GM12873 (cell line): ENCODE data around the gene GULP1.

Experiments
- CTCF ChIP-seq: IDR thresholded peaks from 2 replicates; pipeline ENCODE4 v1.5.1; 2012; ENCODE audit warnings: low read depth, mild to moderate bottlenecking, moderate library complexity, low read length, control low read depth; ENCODE audit not compliant: insufficient read depth; ENCODE audit errors: missing control alignments

GULP1 gene

GRCh38 chr2:188383158-188383557 lies 91.5 kb downstream of the GULP1 start:
- TF ChIP-seq CTCF, result no peak

- TF ChIP-seq CTCF, result no peak
Observed at GRCh38 chr2:188385857-188386256, 94.2 kb downstream of the GULP1 start.

DNA sequence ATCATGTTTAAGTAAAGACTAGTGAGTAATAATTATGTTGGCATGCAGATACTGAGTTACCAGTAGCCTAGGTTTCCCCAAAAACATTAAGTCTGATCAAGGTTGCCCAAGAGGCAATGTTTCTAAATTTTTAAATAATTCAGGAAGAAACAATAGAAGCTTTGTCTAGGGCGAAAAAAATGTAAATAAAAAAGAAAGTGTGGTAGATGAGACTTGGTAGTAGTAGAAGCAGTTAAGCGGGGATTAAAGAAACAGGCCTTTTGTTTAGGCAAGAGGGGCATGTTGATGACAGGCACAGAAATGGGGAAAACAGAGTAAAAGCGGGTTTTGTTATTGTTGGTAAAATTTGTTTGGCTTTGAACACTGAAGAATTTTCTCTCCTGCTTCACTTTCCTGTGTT lies 97.2 kb downstream of the GULP1 start:
- no peak for TF ChIP-seq CTCF

GRCh38 chr2:188391354-188391753 lies 99.7 kb downstream of the GULP1 start:
- TF ChIP-seq CTCF, result no peak

DNA sequence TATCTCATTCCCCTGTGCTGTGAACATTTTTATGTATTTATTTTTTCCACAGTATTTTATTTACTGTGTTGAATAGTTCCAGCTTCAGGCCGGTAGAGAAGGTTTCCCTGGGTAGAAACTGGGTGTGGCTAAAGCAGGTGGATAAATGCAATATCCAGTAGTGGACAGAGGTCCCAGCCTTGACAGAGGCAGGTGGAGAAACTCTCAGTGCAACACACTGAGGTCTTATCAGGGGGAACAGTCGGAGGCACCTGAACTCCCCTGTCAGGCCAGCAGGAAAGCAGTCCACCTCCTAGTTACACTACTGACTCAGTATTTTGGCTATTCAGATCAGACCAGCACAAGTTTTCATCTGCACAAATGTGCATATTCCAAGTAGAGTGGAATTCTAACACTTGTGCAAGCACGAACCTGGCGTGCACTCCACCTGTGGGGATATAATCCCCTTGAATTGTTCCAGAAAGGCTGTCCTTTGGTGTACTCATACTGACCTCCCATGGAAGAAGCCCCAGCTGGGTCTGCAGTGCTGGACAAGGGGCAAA lies 103.3 kb downstream of the GULP1 start:
- no peak for TF ChIP-seq CTCF

DNA sequence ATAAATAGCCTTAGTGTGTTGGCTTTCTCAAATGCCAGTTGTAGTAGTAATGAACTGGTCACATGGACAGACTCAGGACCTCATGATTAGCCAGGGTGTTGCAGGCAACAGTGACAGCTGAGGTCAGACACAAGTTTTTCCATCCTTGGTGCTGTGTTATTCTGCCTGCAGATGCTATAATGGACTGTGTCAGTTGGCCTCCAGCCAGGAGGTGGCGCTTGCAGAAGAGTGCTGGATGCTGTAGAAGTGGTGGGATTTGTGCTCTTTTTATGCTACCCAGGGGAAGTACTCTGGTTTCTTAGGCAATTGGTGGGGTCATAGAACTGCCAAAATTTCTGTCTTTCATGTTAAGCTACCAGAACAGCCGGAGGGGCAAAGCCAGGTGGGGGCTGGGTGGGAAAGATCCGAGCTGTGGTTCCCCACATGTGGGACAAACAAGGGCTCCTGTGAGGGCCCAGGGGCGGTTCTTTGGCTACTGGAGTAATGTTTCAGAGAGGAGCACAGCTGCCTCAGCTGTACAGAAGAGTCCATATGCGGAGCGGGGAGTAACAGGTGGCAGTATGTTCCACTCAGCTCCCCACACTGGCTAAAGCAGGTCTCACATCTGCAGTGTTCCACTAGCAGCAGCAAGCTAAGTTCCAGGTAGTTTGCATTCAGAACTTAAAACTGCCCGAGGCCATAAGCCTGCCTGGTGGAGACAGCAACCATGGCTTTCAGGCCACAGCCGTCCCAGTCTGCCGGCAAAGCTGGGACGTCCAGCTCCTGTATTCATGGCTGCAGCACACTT lies 104.4 kb downstream of the GULP1 start:
- peak; percentile 23 for TF ChIP-seq CTCF

- no peak for TF ChIP-seq CTCF
Observed at GRCh38 chr2:188399159-188399558, 107.5 kb downstream of the GULP1 start.
